B cell (primary cell): Measurements from ENCODE around the gene COL11A2.

Experiments
- CTCF ChIP-seq: fragments of 200-600 bp; IDR thresholded peaks from one replicate; pipeline ENCODE4 v1.8.0; 2022; ENCODE audit warnings: antibody characterized with exemption, mild to moderate bottlenecking
- EZH2 ChIP-seq: IDR thresholded peaks from 2 replicates; pipeline ENCODE4 v1.6.1; 2012; ENCODE audit warnings: borderline replicate concordance, low read depth, mild to moderate bottlenecking, moderate library complexity, low read length; ENCODE audit not compliant: insufficient read depth, poor library complexity, severe bottlenecking

- no peak for TF ChIP-seq CTCF
- TF ChIP-seq EZH2: no peak
Observed at GRCh38 chr6:33144373-33144772, 47.9 kb downstream of the COL11A2 start.
